NT2/D1 (cell line): Measurements from ENCODE around the gene REEP3.

Experiments
- DNase-seq: peaks from one replicate; pipeline ENCODE4 v3.0.0-alpha.2; 2011; ENCODE audit warnings: low read depth, low spot score
- H3K27me3 ChIP-seq: 2 replicates; pipeline ENCODE4 v1.6.0; 2011; ENCODE audit warnings: mild to moderate bottlenecking; ENCODE audit not compliant: insufficient read length, insufficient read depth
- H3K36me3 ChIP-seq: 2 replicates; pipeline ENCODE4 v1.6.1; 2011; ENCODE audit warnings: mild to moderate bottlenecking, low read length, mixed read lengths; ENCODE audit not compliant: insufficient read depth, insufficient read length
- H3K4me1 ChIP-seq: 2 replicates; pipeline ENCODE4 v1.5.1; 2011; ENCODE audit not compliant: insufficient read depth, insufficient read length
- H3K4me3 ChIP-seq: 2 replicates; pipeline ENCODE4 v1.5.1; 2011; ENCODE audit warnings: low read depth; ENCODE audit not compliant: insufficient read length
- H3K9ac ChIP-seq: 2 replicates; pipeline ENCODE4 v1.6.0; 2011; ENCODE audit warnings: low read depth; ENCODE audit not compliant: insufficient read length
- H3K9me3 ChIP-seq: 2 replicates; pipeline ENCODE4 v1.5.1; 2011; ENCODE audit warnings: mild to moderate bottlenecking, low read length; ENCODE audit not compliant: insufficient read depth
- SUZ12 ChIP-seq: IDR thresholded peaks from 2 replicates; pipeline ENCODE4 v1.6.1; 2011; ENCODE audit not compliant: insufficient read length, insufficient read depth; ENCODE audit errors: extremely low read depth
- YY1 ChIP-seq: IDR thresholded peaks from 2 replicates; pipeline ENCODE4 v1.6.1; 2011; ENCODE audit not compliant: insufficient read length, insufficient read depth
- ZNF274 ChIP-seq: IDR thresholded peaks from 2 replicates; pipeline ENCODE4 v1.6.1; 2011; ENCODE audit warnings: mild to moderate bottlenecking, low read depth, low read length

Gene REEP3

GRCh38 chr10:63588436-63589167 lies 67.4 kb downstream of the REEP3 start:
- Histone ChIP-seq H3K27me3 (no peaks in the 10 kb centered on the region), H3K9me3 (no peaks in the 10 kb centered on the region), H3K4me3 (no peak overlapping the region), H3K9ac (no peak overlapping the region), H3K36me3 (no peaks in the 10 kb centered on the region), H3K4me1 (no peaks in the 10 kb centered on the region)
- DNase-seq, result no peak
- TF ChIP-seq SUZ12 (no peak), ZNF274 (no peak), YY1 (no peak)

GRCh38 chr10:63591600-63592379 lies 70.6 kb downstream of the REEP3 start:
- no peak overlapping the region for H3K4me3 ChIP-seq
- peaks cover 14% of the 10 kb centered on the region for H3K36me3 ChIP-seq
- H3K4me1 ChIP-seq, result no peaks in the 10 kb centered on the region
- no peaks in the 10 kb centered on the region for H3K27me3 ChIP-seq
- no peak overlapping the region for H3K9ac ChIP-seq
- DNase-seq, result no peak
- no peak for TF ChIP-seq YY1
- TF ChIP-seq SUZ12, result no peak
- no peaks in the 10 kb centered on the region for H3K9me3 ChIP-seq

- Histone ChIP-seq H3K36me3 (peaks cover 23% of the 10 kb centered on the region), H3K4me1 (no peaks in the 10 kb centered on the region), H3K9me3 (no peaks in the 10 kb centered on the region), H3K9ac (no peak overlapping the region), H3K27me3 (no peaks in the 10 kb centered on the region), H3K4me3 (no peak overlapping the region)
- no peak for DNase-seq
- TF ChIP-seq SUZ12 (no peak), ZNF274 (no peak), YY1 (no peak)
Measured at GRCh38 chr10:63593576-63593975, 72.4 kb downstream of the REEP3 start.

GRCh38 chr10:63595072-63595471 lies 73.9 kb downstream of the REEP3 start:
- Histone ChIP-seq H3K27me3 (no peaks in the 10 kb centered on the region), H3K9me3 (no peaks in the 10 kb centered on the region), H3K4me3 (no peak overlapping the region), H3K4me1 (no peaks in the 10 kb centered on the region), H3K9ac (no peak overlapping the region), H3K36me3 (peaks cover 25% of the 10 kb centered on the region)
- DNase-seq, result no peak
- TF ChIP-seq YY1 (no peak), SUZ12 (no peak), ZNF274 (no peak)

GRCh38 chr10:63596924-63597323 lies 75.7 kb downstream of the REEP3 start:
- Histone ChIP-seq H3K36me3 (peaks cover 31% of the 10 kb centered on the region), H3K27me3 (no peaks in the 10 kb centered on the region), H3K4me3 (no peak overlapping the region), H3K9me3 (no peaks in the 10 kb centered on the region), H3K9ac (no peak overlapping the region), H3K4me1 (no peaks in the 10 kb centered on the region)
- DNase-seq, result no peak
- TF ChIP-seq YY1 (no peak), ZNF274 (no peak), SUZ12 (no peak)

- no peak overlapping the region for H3K4me3 ChIP-seq
- H3K9me3 ChIP-seq, result no peaks in the 10 kb centered on the region
- no peaks in the 10 kb centered on the region for H3K27me3 ChIP-seq
- TF ChIP-seq SUZ12 (no peak), YY1 (no peak), ZNF274 (no peak)
- H3K4me1 ChIP-seq, result no peaks in the 10 kb centered on the region
- H3K9ac ChIP-seq, result no peak overlapping the region
- H3K36me3 ChIP-seq, result peaks cover 28% of the 10 kb centered on the region
- no peak for DNase-seq
Measured at GRCh38 chr10:63600540-63600939, 79.3 kb downstream of the REEP3 start.

GRCh38 chr10:63603709-63604445 lies 82.7 kb downstream of the REEP3 start:
- Histone ChIP-seq H3K4me1 (no peaks in the 10 kb centered on the region), H3K9me3 (no peaks in the 10 kb centered on the region), H3K4me3 (no peak overlapping the region), H3K27me3 (no peaks in the 10 kb centered on the region), H3K36me3 (peaks cover 13% of the 10 kb centered on the region), H3K9ac (no peak overlapping the region)
- DNase-seq, result no peak
- no peak for TF ChIP-seq ZNF274
- TF ChIP-seq SUZ12, result no peak
- TF ChIP-seq YY1, result no peak
